Astrocyte of the cerebellum (primary cell): Measurements from ENCODE around the gene STMND1.

Experiments used
- DNase-seq: peaks from one replicate; pipeline ENCODE4 v3.0.0-alpha.2; 2011; ENCODE audit warnings: low read depth
- H3K4me3 ChIP-seq: 2 replicates; pipeline ENCODE4 v1.5.1; 2011; ENCODE audit warnings: mild to moderate bottlenecking, low read depth, low read length, moderate library complexity
- in situ Hi-C: cut with HindIII; loops from 2 replicates; pipeline ENCODE4 v1.10.0; 2017; ENCODE audit warnings: low sequenced_read_pairs
- TF ChIP-seq, protein P1 (sequence below): IDR thresholded peaks from 2 replicates; pipeline ENCODE4 v1.5.1; 2012; ENCODE audit warnings: low read length, low read depth, moderate library complexity, mild to moderate bottlenecking; ENCODE audit errors: missing control alignments

STMND1 gene

DNA sequence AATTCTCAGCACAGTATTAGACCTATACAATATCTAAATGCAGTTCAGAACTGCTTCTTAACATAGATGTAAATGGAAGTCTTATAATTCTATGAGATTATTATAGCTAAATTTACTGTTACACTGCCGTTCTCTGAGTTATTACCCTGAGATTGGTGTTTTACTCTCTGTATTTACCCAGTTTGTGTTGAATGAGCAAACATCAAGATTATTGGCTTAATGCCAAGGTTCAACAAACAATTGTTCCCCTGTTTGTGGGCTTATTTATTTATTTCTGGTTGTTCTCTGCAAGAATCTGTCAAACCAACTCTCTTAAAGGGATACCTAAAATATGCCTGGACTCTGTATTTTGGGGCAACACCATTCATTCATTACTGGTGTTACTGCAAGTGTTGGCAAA lies 5.2 kb upstream of the STMND1 start:
- DNase-seq, result no peak
- no peak overlapping the region for H3K4me3 ChIP-seq
- in situ Hi-C loops, result no loop called here

DNA sequence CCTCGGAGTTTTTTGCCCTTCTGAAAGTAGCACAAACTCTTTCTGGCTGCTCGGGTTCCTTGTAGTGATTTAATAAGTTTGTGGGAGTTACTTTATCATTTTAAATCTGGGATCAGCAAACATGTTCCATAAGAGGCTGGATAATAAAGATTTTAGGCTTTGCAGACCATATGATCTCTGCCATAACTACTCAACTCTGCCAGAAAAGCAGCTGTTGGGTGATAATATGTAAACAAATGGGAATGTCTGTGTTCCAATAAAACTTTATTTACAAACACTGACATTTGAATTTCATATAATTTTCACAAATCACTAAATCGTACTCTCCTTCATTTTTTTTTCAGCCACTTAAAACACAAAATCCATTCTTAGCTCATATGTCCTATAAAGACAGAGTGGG lies 3.9 kb upstream of the STMND1 start:
- TF ChIP-seq, protein P1, sequence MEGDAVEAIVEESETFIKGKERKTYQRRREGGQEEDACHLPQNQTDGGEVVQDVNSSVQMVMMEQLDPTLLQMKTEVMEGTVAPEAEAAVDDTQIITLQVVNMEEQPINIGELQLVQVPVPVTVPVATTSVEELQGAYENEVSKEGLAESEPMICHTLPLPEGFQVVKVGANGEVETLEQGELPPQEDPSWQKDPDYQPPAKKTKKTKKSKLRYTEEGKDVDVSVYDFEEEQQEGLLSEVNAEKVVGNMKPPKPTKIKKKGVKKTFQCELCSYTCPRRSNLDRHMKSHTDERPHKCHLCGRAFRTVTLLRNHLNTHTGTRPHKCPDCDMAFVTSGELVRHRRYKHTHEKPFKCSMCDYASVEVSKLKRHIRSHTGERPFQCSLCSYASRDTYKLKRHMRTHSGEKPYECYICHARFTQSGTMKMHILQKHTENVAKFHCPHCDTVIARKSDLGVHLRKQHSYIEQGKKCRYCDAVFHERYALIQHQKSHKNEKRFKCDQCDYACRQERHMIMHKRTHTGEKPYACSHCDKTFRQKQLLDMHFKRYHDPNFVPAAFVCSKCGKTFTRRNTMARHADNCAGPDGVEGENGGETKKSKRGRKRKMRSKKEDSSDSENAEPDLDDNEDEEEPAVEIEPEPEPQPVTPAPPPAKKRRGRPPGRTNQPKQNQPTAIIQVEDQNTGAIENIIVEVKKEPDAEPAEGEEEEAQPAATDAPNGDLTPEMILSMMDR, result no peak
- DNase-seq, result no peak
- H3K4me3 ChIP-seq, result no peak overlapping the region
- in situ Hi-C loops, result no loop called here

More for the DNA sequence above, 5.2 kb upstream of the STMND1 start:
- TF ChIP-seq, protein P1, result no peak

DNA sequence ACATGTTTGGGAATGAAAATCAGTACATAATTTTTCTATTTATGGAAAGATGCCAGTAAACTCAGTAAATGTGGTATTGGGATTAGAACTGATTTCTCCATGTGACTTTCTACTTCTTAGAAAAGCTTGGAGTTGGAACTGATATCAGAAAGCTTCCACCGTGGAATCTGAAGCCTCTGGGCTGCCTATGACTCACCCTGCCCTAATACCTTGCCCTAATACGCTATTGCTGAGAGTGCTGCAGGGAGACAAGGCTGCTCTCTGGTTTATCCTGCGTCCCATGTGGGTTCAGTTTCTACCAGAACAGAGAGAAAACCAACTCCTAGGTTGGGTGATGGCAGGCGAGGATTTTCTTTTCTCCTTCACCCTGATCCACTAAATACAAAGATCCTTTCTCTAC lies 3.3 kb upstream of the STMND1 start:
- no peak overlapping the region for H3K4me3 ChIP-seq
- TF ChIP-seq, protein P1, result no peak
- no peak for DNase-seq
- in situ Hi-C loops, result no loop called here

DNA sequence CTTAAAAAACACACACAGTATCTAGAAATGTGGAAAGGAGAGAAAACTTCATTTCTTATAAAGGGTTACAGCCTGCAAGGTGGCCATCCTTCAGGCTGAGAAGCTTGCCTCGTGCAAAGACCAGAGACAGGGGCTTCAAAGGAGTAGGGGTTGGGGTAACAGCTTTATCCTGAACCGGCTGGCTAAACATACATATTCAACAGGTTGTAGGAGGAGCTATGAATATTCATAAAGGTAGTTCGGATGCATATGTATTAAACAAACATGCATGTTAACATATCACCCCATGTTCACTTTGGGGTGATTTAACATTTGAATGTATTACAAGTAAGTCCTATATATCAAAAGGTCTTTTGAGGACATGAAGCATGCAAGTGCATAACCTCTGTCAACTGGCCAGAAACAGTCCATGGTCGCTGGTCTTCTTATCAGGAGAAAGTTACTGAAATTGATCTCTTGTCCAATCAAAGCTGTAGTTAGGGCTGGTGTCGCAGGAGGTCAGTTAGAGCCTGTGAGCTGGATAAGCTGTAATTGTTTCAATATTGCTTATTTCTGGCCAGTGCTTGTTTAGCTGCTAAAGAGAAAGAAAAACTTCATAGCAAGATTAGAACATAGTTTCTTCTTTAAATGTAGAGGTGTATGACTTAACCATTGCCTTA lies 2.3 kb upstream of the STMND1 start:
- no peak for DNase-seq
- in situ Hi-C loops, result no loop called here
- TF ChIP-seq, protein P1, result no peak
- H3K4me3 ChIP-seq, result no peak overlapping the region

DNA sequence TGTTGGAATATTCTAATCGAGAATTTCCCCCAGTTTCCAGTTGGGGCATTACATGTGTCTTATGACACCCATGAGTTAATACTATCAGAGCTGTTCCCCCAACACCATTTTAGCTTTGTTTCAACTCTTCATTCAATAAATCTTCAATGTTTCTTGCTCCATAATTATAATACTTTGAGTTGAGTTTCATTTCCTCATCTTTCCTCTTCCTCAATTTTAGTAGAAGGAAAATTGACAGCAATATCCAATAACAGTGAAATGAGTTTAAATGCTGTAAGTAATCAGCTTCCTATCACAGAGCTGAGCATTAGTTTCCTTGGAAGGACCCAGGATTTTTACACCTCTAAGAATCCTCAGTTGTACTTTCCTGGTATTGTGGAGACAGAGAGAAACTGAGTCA lies 1.0 kb upstream of the STMND1 start:
- in situ Hi-C loops, result no loop called here
- H3K4me3 ChIP-seq, result no peak overlapping the region
- no peak for DNase-seq
- TF ChIP-seq, protein P1, result no peak

DNA sequence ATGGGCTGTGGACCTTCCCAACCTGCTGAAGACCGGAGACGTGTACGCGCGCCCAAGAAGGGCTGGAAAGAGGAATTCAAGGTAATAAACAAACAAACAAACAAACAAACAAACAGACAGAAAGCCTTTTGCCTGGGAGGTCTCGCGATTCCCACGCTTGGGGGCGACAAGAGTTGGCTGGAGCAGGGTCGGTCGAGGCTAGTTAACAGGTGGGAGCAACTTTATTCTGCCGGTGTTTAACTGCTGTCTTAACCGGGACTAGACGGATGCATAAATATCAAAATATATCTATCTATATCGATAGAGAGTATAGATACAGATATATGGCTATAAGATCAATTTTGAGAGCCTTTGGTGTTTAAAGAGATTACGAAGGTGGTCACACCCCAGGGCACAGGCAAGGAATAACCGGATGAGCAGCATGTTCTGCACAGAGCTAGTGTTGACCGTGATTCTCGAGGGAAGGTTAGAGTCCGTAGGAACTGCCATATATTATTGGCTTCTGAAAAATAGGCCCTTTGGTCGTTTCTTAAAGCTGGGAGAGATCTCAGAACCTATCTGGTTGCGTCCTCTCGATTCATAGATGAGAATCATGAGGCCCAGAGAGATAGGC lies 514 bp downstream of the STMND1 start:
- DNase-seq, result no peak
- in situ Hi-C loops, result no loop called here
- TF ChIP-seq, protein P1, result no peak
- H3K4me3 ChIP-seq, result peak overlapping the region; percentile 43

DNA sequence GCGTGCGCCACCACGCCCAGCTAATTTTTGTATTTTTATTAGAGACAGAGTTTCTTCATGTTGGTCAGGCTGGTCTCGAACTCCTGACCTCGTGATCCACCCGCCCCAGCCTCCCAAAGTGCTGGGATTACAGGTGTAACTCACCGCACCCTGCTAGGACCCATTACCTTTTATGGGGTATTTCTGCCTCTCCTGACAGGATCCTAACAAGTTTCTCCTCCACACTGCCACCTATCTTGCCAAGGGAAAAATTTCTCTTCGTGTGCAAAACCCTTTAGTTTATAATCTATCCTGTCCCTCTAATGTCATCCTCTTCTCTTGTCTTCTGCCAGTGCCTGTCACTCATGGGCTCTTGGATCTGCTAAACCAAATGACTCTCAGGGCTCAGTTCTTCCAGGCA lies 1.9 kb downstream of the STMND1 start:
- DNase-seq, result no peak
- TF ChIP-seq, protein P1, result peak; percentile 15
- in situ Hi-C loops, result no loop called here
- H3K4me3 ChIP-seq, result no peak overlapping the region
